OCI-LY3 (cell line): ENCODE data around the gene EEF2.
A peak's percentile ranks its signal among the peaks of the same experiment; 100 is the strongest.
"Not testable (repeated sequence)": the region's sequence is repeated elsewhere in the genome, so short reads cannot be mapped to it uniquely, and the experiment has no call there.

ENCODE experiments used
- H2AFZ ChIP-seq: fragments of 200-600, 300-600 bp; shearing (Covaris generic); 2 replicates; pipeline ENCODE4 v1.6.0; 2014; ENCODE audit warnings: antibody characterized with exemption, low read depth, low read length
- H3K27ac ChIP-seq: fragments of 200-600, 300-600 bp; sonication (generic); 2 replicates; pipeline ENCODE4 v1.5.1; 2014; ENCODE audit warnings: mild to moderate bottlenecking, low read length, moderate library complexity, mixed read lengths
- H3K27me3 ChIP-seq: fragments of 200-600, 300-600 bp; sonication (generic); 2 replicates; pipeline ENCODE4 v1.6.1; 2014; ENCODE audit warnings: low read depth, low read length, mixed read lengths
- H3K36me3 ChIP-seq: fragments of 200-600, 300-600 bp; sonication (generic); replicated peaks from 2 replicates; pipeline ENCODE3; 2014; ENCODE audit warnings: low read depth, low read length, mixed read lengths
- H3K4me1 ChIP-seq: fragments of 300-600, 200-600 bp; sonication (generic); 2 replicates; pipeline ENCODE4 v1.6.1; 2014; ENCODE audit warnings: low read length, mixed read lengths
- H3K4me2 ChIP-seq: fragments of 200-600, 300-600 bp; sonication (generic); 2 replicates; pipeline ENCODE4 v1.6.1; 2014; ENCODE audit warnings: low read length, mixed read lengths
- H3K4me3 ChIP-seq: fragments of 300-600, 200-600 bp; sonication (generic); 2 replicates; pipeline ENCODE4 v1.5.1; 2014; ENCODE audit warnings: antibody characterized with exemption, mild to moderate bottlenecking, low read length, moderate library complexity
- H3K79me2 ChIP-seq: fragments of 300-600, 200-600 bp; shearing (Covaris generic); 2 replicates; pipeline ENCODE4 v1.6.1; 2014; ENCODE audit warnings: mild to moderate bottlenecking, low read length, mixed read lengths
- H3K9ac ChIP-seq: fragments of 300-600, 200-600 bp; shearing (Covaris generic); 2 replicates; pipeline ENCODE4 v1.6.0; 2014; ENCODE audit warnings: mild to moderate bottlenecking, low read length, moderate library complexity
- H3K9me3 ChIP-seq: fragments of 200-600, 300-600 bp; shearing (Covaris generic); 2 replicates; pipeline ENCODE4 v1.6.1; 2014; ENCODE audit warnings: low read length, mixed read lengths; ENCODE audit not compliant: insufficient read depth
- H4K20me1 ChIP-seq: fragments of 200-600, 300-600 bp; sonication (generic); 2 replicates; pipeline ENCODE4 v1.6.1; 2016; ENCODE audit warnings: low read length, mixed read lengths; ENCODE audit not compliant: insufficient read depth
- CTCF ChIP-seq: fragments of 200-600, 300-600 bp; sonication (generic); IDR thresholded peaks from 2 replicates; pipeline ENCODE4 v1.5.1; 2014; ENCODE audit warnings: antibody characterized with exemption, low read length, low read depth
- EZH2phosphoT487 ChIP-seq: fragments of 200-600 bp; shearing (Covaris generic); IDR thresholded peaks from 2 replicates; pipeline ENCODE4 v1.6.1; 2018; ENCODE audit warnings: antibody characterized with exemption, mixed run types, low read depth

EEF2 gene

GRCh38 chr19:4010808-4011110 lies 25.5 kb upstream of the EEF2 start:
- H3K27ac ChIP-seq, result no peak overlapping the region
- no peak overlapping the region for H3K4me3 ChIP-seq
- H3K27me3 ChIP-seq, result no peaks in the 10 kb centered on the region
- no peak overlapping the region for H3K4me2 ChIP-seq
- no peaks in the 10 kb centered on the region for H3K9me3 ChIP-seq
- H2AFZ ChIP-seq, result no peak overlapping the region
- peaks cover 43% of the 10 kb centered on the region for H3K79me2 ChIP-seq
- peaks cover 8% of the 10 kb centered on the region for H3K36me3 ChIP-seq
- no peak overlapping the region for H3K9ac ChIP-seq
- H4K20me1 ChIP-seq, result peaks cover 28% of the 10 kb centered on the region
- TF ChIP-seq CTCF (no peak), EZH2phosphoT487 (no peak)
- H3K4me1 ChIP-seq, result peaks cover 10% of the 10 kb centered on the region

DNA sequence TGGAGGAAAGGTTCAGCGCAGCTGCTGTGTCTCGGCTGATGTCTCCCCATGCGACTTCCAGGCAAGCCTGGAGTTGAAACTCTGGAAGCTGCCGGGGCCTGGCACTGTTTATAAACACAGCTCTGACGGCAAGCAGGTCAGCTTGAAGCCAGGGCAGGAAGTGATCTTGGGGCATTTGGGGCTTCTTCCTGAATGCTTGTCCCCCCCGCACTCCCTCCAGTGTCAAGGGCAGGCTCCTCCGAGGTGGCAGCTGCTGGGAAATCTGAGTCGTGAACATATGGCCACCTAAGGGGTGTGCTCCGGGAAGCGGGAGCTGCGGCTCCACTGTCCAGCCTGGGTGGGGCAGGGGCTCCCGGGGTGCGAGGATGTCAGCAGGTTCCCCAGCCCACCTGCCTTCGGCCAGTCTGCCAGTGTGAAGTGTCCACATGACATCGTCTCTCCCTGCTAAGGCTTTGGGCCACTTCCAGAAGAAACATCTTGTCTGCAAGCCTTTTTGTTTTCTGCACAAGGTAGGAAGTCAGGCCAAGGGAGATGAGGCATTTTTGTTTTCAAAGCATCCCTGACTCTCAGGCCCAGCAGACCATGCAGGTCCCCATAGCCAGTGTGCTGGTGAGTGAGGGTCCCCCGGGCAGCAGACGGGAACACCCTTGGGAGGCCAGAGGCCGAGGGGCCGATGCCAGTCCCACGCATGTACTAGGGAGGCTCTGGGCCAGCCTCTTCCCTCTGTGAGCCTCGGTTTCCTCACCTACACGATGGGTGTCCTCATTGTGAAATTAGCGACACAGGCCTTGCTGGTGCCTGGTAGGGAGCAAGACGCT lies 24.9 kb upstream of the EEF2 start:
- H3K27me3 ChIP-seq, result no peaks in the 10 kb centered on the region
- H3K9ac ChIP-seq, result no peak overlapping the region
- no peak overlapping the region for H3K4me3 ChIP-seq
- no peaks in the 10 kb centered on the region for H3K9me3 ChIP-seq
- no peak overlapping the region for H2AFZ ChIP-seq
- no peak overlapping the region for H3K4me2 ChIP-seq
- H3K27ac ChIP-seq, result no peak overlapping the region
- peaks cover 10% of the 10 kb centered on the region for H3K4me1 ChIP-seq
- TF ChIP-seq CTCF (no peak), EZH2phosphoT487 (no peak)
- H3K79me2 ChIP-seq, result peaks cover 43% of the 10 kb centered on the region
- peaks cover 28% of the 10 kb centered on the region for H4K20me1 ChIP-seq
- peaks cover 8% of the 10 kb centered on the region for H3K36me3 ChIP-seq

GRCh38 chr19:4007836-4008539 lies 22.7 kb upstream of the EEF2 start:
- H4K20me1 ChIP-seq, result peaks cover 28% of the 10 kb centered on the region
- H3K4me2 ChIP-seq, result peak overlapping the region; percentile 93
- no peaks in the 10 kb centered on the region for H3K27me3 ChIP-seq
- H3K9ac ChIP-seq, result peak overlapping the region; percentile 75
- TF ChIP-seq EZH2phosphoT487 (no peak), CTCF (no peak)
- H2AFZ ChIP-seq, result no peak overlapping the region
- H3K9me3 ChIP-seq, result no peaks in the 10 kb centered on the region
- peak overlapping the region; percentile 86 for H3K4me3 ChIP-seq
- peaks cover under 1% of the 10 kb centered on the region for H3K36me3 ChIP-seq
- H3K27ac ChIP-seq, result no peak overlapping the region
- peaks cover 43% of the 10 kb centered on the region for H3K79me2 ChIP-seq
- H3K4me1 ChIP-seq, result peaks cover 10% of the 10 kb centered on the region

DNA sequence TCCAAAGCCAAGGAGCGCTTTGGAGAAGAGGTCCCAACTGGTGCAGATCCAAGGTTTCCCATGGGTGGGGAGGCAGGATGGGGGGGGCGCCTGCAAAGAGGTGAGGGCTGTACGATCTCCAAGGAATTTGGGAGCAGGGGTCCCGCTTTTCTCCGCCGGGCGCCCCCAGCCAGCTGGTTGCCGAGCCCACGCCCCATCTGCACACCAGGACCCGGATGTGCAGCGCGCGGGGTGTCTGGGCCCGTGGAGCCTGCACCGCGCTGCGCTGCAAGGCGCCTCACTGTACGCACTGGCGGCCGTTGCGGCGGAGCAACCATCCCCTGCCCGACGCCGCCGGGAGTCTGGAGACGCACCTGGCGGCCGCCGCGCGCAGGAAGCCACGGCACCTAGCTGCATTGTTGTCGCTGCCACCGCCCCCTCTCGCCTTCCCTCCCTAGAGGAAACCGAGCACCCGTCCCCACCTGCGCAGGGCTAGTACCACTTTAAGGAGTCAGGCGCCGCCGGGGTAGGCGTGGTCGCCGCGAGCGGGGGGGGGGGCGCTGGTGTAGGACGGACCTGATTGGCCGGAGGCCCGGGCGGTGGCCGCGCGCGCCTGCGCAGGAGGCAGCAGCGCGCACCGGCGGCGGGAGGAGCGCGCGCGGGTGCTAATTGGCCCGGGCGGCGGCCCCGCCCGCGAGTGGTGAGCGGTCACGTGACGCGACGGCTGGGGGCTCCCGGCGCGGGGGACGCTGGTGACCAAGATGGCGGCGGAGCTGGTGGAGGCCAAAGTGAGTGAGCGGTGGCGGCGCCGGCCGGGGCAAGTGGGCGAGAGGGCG lies 22.0 kb upstream of the EEF2 start, which contains the start of gene PIAS4:
TSS of gene PIAS4 (plus strand) at position 716 of the 815 bp plus-strand sequence. CDS start at position 741, 25 bp downstream.
- Histone ChIP-seq H3K9ac (peak within 1 kb of the TSS; percentile 75), H3K4me1 (peaks cover 10% of the 10 kb centered on the region), H3K4me3 (peak within 1 kb of the TSS; percentile 86), H3K27ac (peak within 1 kb of the TSS; percentile 45), H3K27me3 (no peaks in the 10 kb centered on the region), H3K4me2 (peak within 1 kb of the TSS; percentile 93), H4K20me1 (peaks cover 21% of the 10 kb centered on the region), H3K79me2 (peaks cover 41% of the 10 kb centered on the region), H2AFZ (peak within 1 kb of the TSS; percentile 74; the same call in 1 of the 2 replicates), H3K9me3 (no peaks in the 10 kb centered on the region), H3K36me3 (no peaks in the 10 kb centered on the region)
- TF ChIP-seq CTCF, result no peak
- TF ChIP-seq EZH2phosphoT487, result no peak

DNA sequence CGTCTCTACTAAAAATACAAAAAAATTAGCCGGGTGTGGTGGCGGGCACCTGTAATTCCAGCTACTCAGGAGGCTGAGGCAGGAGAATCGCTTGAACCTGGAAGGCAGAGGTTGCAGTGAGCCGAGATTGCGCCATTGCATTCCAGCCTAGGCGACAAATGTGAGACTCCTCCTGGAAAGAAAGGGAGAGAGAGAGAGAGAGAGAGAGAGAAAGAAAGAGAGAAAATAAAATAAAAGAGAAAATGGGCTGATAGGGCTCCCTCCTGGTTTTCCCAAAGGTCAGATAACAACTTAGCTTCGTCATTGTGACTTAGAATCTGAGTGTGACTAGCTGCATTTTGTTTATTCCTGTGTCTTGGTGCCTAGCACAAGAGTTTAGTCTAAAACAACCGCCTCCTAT lies 20.2 kb upstream of the EEF2 start:
- H3K9me3 ChIP-seq, H3K36me3 ChIP-seq, H3K4me1 ChIP-seq, H3K27ac ChIP-seq, H3K9ac ChIP-seq, H3K27me3 ChIP-seq, H2AFZ ChIP-seq, H3K4me3 ChIP-seq, H3K4me2 ChIP-seq: not testable (repeated sequence)
- peaks cover 14% of the 10 kb centered on the region for H4K20me1 ChIP-seq
- peaks cover 26% of the 10 kb centered on the region for H3K79me2 ChIP-seq
